OCI-LY7 (cell line): Measurements from ENCODE around the gene C1orf105.

Source experiments
- CTCF ChIP-seq: fragments of 200-600 bp; sonication (generic); conservative IDR thresholded peaks from 2 replicates; pipeline ENCODE4 v1.5.1; 2014; ENCODE audit warnings: mild to moderate bottlenecking, antibody characterized with exemption, low read length, moderate library complexity, mixed read lengths
- EZH2phosphoT487 ChIP-seq: fragments of 200-600 bp; sonication (generic); IDR thresholded peaks from 2 replicates; pipeline ENCODE4 v1.6.1; 2018; ENCODE audit warnings: low read depth, borderline replicate concordance, mild to moderate bottlenecking, mixed run types, antibody characterized with exemption, low read length, moderate library complexity, mixed read lengths

- TF ChIP-seq CTCF (no peak), EZH2phosphoT487 (no peak)
Observed at GRCh38 chr1:172420385-172420784, at the start of gene C1orf105.
